HG03342 (cell line): ENCODE data around the gene EXOC2.
"Not testable (repeated sequence)": the region's sequence is repeated elsewhere in the genome, so short reads cannot be mapped to it uniquely, and the experiment has no call there.

Experiments used
- ATAC-seq: cut with Tn5 transposase; IDR thresholded peaks from one replicate; pipeline ENCODE4 v1.9.1; 2021; ENCODE audit warnings: mild to moderate bottlenecking, moderate library complexity; ENCODE audit not compliant: unreplicated experiment

The EXOC2 gene

GRCh38 chr6:683742-684440, 9.0 kb downstream of the EXOC2 start:
- ATAC-seq = no peak

GRCh38 chr6:680666-681340, 12.1 kb downstream of the EXOC2 start:
- ATAC-seq = no peak

- ATAC-seq = no peak
Observed at GRCh38 chr6:680251-680650, 12.7 kb downstream of the EXOC2 start.

- ATAC-seq = no peak
Observed at GRCh38 chr6:679282-679681, 13.7 kb downstream of the EXOC2 start.

GRCh38 chr6:678520-678919, 14.4 kb downstream of the EXOC2 start:
- no peak for ATAC-seq

GRCh38 chr6:677919-678318, 15.0 kb downstream of the EXOC2 start:
- ATAC-seq = no peak

GRCh38 chr6:674956-675355, 18.0 kb downstream of the EXOC2 start:
- no peak for ATAC-seq

GRCh38 chr6:674406-674805, 18.5 kb downstream of the EXOC2 start:
- ATAC-seq = no peak

GRCh38 chr6:667253-667927, 25.5 kb downstream of the EXOC2 start:
- no peak for ATAC-seq

GRCh38 chr6:665403-666267, 27.3 kb downstream of the EXOC2 start:
- no peak for ATAC-seq

- ATAC-seq = not testable (repeated sequence)
Observed at GRCh38 chr6:663788-664187, 29.2 kb downstream of the EXOC2 start.

GRCh38 chr6:659716-660581, 33.0 kb downstream of the EXOC2 start:
- ATAC-seq = no peak

- no peak for ATAC-seq
Observed at GRCh38 chr6:658244-658643, 34.7 kb downstream of the EXOC2 start.

- ATAC-seq = no peak
Observed at GRCh38 chr6:657743-658142, 35.2 kb downstream of the EXOC2 start.

- no peak for ATAC-seq
Observed at GRCh38 chr6:656460-657252, 36.3 kb downstream of the EXOC2 start, which contains the start of gene HUS1B. HUS1B (minus strand) TSS chr6:657100; CDS start chr6:656944, 156 bp downstream.

- no peak for ATAC-seq
Observed at GRCh38 chr6:654136-654535, 38.8 kb downstream of the EXOC2 start.

- no peak for ATAC-seq
Observed at GRCh38 chr6:652865-653264, 40.1 kb downstream of the EXOC2 start.

- ATAC-seq = no peak
Observed at GRCh38 chr6:650098-650497, 42.8 kb downstream of the EXOC2 start.

- ATAC-seq = no peak
Observed at GRCh38 chr6:642805-643204, 50.1 kb downstream of the EXOC2 start.
